ENCODE measurements around the gene THADA. TPM values are rescaled to one million over a fixed set of nuclear protein-coding genes. Genes with fewer than 3 reads are reported as not detected.

Gene THADA
- total and polyA plus RNA-seq, 2 donors (not counting 1 experiment from before 2014, with no cell fraction given): 9.2 to 36.2 TPM

DNA sequence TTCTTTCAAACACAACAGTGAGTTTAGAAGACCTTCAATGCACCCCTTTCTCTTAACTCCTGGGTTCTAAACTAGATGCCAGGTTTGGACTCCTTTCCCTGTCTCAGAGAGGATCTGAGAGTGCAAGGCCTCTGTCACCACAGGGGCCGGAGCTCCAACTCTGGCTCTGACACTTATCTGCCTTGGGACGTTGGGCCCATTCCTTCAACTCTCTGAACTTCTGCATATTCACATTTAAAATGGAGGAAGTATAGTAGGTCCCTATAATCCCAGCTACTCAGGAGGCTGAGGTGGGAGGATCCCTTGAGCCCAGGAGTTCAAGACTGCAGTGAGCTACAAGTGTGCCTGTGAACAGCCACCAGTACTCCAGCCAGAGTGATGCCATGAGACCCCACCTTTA, 325.4 kb downstream of the THADA start:
- H3K4me3 ChIP-seq (replicated peaks in 1 of 4; ENCODE audit: control extremely low read depth in 1 of 4, insufficient read depth in 1 of 4, low read depth in 3 of 4, low read length in 4 of 4): no peak overlapping the region
- DNase-seq (ENCODE audit: low read depth in 2 of 2): no peak
- peaks cover 31% of the 10 kb centered on the region for H3K4me1 ChIP-seq (ENCODE audit: control insufficient read depth, extremely low read depth, insufficient read depth, low read length)
- H4K20me1 ChIP-seq (ENCODE audit: control insufficient read depth, extremely low read depth, insufficient read depth, low read length): no peaks in the 10 kb centered on the region
- no peaks in the 10 kb centered on the region for H3K79me2 ChIP-seq (ENCODE audit: control insufficient read depth, insufficient read depth, low read length)
- no peaks in the 10 kb centered on the region for H3K27me3 ChIP-seq (ENCODE audit: control insufficient read depth, insufficient read depth, low read length)
- no peaks in the 10 kb centered on the region for H3K36me3 ChIP-seq (ENCODE audit: control insufficient read depth, insufficient read depth, low read length)
- H2AFZ ChIP-seq (ENCODE audit: low read length): no peak overlapping the region
- TF ChIP-seq, protein P1, sequence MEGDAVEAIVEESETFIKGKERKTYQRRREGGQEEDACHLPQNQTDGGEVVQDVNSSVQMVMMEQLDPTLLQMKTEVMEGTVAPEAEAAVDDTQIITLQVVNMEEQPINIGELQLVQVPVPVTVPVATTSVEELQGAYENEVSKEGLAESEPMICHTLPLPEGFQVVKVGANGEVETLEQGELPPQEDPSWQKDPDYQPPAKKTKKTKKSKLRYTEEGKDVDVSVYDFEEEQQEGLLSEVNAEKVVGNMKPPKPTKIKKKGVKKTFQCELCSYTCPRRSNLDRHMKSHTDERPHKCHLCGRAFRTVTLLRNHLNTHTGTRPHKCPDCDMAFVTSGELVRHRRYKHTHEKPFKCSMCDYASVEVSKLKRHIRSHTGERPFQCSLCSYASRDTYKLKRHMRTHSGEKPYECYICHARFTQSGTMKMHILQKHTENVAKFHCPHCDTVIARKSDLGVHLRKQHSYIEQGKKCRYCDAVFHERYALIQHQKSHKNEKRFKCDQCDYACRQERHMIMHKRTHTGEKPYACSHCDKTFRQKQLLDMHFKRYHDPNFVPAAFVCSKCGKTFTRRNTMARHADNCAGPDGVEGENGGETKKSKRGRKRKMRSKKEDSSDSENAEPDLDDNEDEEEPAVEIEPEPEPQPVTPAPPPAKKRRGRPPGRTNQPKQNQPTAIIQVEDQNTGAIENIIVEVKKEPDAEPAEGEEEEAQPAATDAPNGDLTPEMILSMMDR (conservative IDR thresholded peaks at IDR 0.05 in 1 of 2, IDR thresholded peaks at IDR 0.05 in 1 of 2; ENCODE audit: low read depth in 1 of 2, low read length in 2 of 2): no peak
- TF ChIP-seq EZH2 (IDR thresholded peaks at IDR 0.05; ENCODE audit: low read length, missing control alignments): no peak
- H3K9me3 ChIP-seq (ENCODE audit: control insufficient read depth, insufficient read depth, low read depth, low read length): no peaks in the 10 kb centered on the region
- no peak overlapping the region for H3K4me2 ChIP-seq (ENCODE audit: extremely low read depth, insufficient read depth, low read length)
- no peak overlapping the region for H3K27ac ChIP-seq (ENCODE audit: insufficient read depth, low read length)
- H3K9ac ChIP-seq (ENCODE audit: insufficient read depth, low read length): no peak overlapping the region

DNA sequence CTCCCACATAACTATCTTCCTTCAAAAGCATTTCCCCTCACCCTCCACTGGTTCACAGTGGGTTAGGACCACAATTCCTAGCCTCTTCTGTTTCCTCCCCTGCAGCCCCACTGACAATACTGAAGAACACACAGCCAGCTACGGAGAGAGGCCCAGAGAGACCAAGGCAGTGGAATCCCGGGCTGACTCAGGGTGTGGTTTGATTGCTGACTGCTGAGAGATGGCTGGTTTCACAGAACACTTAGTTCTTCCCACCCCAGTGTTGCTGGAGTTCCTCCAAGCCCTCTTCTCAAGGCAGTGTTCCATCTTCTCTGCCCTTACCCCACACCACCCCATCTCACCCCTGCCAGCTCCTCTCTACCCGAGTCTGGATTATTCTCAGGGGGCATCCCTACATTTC, 326.1 kb downstream of the THADA start:
- H3K79me2 ChIP-seq (ENCODE audit: control insufficient read depth, insufficient read depth, low read length): no peaks in the 10 kb centered on the region
- no peak overlapping the region for H2AFZ ChIP-seq (ENCODE audit: low read length)
- no peaks in the 10 kb centered on the region for H3K27me3 ChIP-seq (ENCODE audit: control insufficient read depth, insufficient read depth, low read length)
- DNase-seq (ENCODE audit: low read depth in 2 of 2): peak; percentile 86 to 97
- H3K4me1 ChIP-seq (ENCODE audit: control insufficient read depth, extremely low read depth, insufficient read depth, low read length): peaks cover 35% of the 10 kb centered on the region
- peak overlapping the region; percentile 53 for H3K9ac ChIP-seq (ENCODE audit: insufficient read depth, low read length)
- no peaks in the 10 kb centered on the region for H3K36me3 ChIP-seq (ENCODE audit: control insufficient read depth, insufficient read depth, low read length)
- peak overlapping the region; percentile 77 for H3K4me2 ChIP-seq (ENCODE audit: extremely low read depth, insufficient read depth, low read length)
- peak overlapping the region in 1 of 4 experiments; percentile 4 for H3K4me3 ChIP-seq (replicated peaks in 1 of 4; ENCODE audit: control extremely low read depth in 1 of 4, insufficient read depth in 1 of 4, low read depth in 3 of 4, low read length in 4 of 4)
- H4K20me1 ChIP-seq (ENCODE audit: control insufficient read depth, extremely low read depth, insufficient read depth, low read length): no peaks in the 10 kb centered on the region
- peak overlapping the region; percentile 88 for H3K27ac ChIP-seq (ENCODE audit: insufficient read depth, low read length)
- no peak for TF ChIP-seq EZH2 (IDR thresholded peaks at IDR 0.05; ENCODE audit: low read length, missing control alignments)
- TF ChIP-seq, protein P1 (conservative IDR thresholded peaks at IDR 0.05 in 1 of 2, IDR thresholded peaks at IDR 0.05 in 1 of 2; ENCODE audit: low read depth in 1 of 2, low read length in 2 of 2): no peak
- no peaks in the 10 kb centered on the region for H3K9me3 ChIP-seq (ENCODE audit: control insufficient read depth, insufficient read depth, low read depth, low read length)

DNA sequence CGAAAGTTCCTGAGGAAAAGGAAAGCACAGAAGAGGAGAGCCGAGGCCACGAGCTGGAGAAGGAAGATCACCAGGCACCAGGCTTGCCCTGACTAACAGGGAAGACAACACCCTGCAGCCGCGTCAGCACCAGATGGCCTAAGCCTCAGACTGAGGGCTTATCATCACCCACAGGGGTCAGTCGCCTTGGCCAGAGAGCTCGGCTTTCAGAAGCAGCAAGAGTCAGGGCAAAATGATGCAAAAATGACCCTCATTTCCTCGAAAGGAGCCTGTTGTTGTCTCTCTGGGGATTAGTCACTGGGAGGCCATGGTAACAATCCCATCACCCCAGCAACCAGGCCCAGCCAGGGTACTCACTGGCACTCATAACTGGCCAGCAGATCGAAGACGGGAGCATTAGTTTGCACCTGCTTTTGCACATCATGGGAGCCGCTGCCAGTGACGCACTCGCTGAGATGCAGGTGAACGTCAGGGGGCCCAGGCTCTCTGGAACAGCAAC, 326.7 kb downstream of the THADA start:
- Histone ChIP-seq H2AFZ (ENCODE audit: low read length) (no peak overlapping the region), H3K36me3 (ENCODE audit: control insufficient read depth, insufficient read depth, low read length) (no peaks in the 10 kb centered on the region), H3K4me3 (replicated peaks in 1 of 4; ENCODE audit: control extremely low read depth in 1 of 4, insufficient read depth in 1 of 4, low read depth in 3 of 4, low read length in 4 of 4) (peak overlapping the region in 2 of 4 experiments; percentile 8 to 11), H3K27me3 (ENCODE audit: control insufficient read depth, insufficient read depth, low read length) (no peaks in the 10 kb centered on the region), H3K27ac (ENCODE audit: insufficient read depth, low read length) (peak overlapping the region; percentile 88), H3K4me2 (ENCODE audit: extremely low read depth, insufficient read depth, low read length) (peak overlapping the region; percentile 77), H3K4me1 (ENCODE audit: control insufficient read depth, extremely low read depth, insufficient read depth, low read length) (peaks cover 33% of the 10 kb centered on the region), H3K9me3 (ENCODE audit: control insufficient read depth, insufficient read depth, low read depth, low read length) (no peaks in the 10 kb centered on the region), H3K9ac (ENCODE audit: insufficient read depth, low read length) (peak overlapping the region; percentile 53), H3K79me2 (ENCODE audit: control insufficient read depth, insufficient read depth, low read length) (no peaks in the 10 kb centered on the region), H4K20me1 (ENCODE audit: control insufficient read depth, extremely low read depth, insufficient read depth, low read length) (no peaks in the 10 kb centered on the region)
- DNase-seq (ENCODE audit: low read depth in 2 of 2): peak; percentile 98 to 100
- TF ChIP-seq, protein P1 (conservative IDR thresholded peaks at IDR 0.05 in 1 of 2, IDR thresholded peaks at IDR 0.05 in 1 of 2; ENCODE audit: low read depth in 1 of 2, low read length in 2 of 2): peak in 1 of 2 donors; percentile 28
- TF ChIP-seq EZH2 (IDR thresholded peaks at IDR 0.05; ENCODE audit: low read length, missing control alignments): no peak
